Activated CD4-positive, alpha-beta T cell treated with anti-CD3 and anti-CD28 coated beads, Interleukin-2, amount 50 U/mL, for 24 hours (primary cell): Measurements from ENCODE around the gene POLL.

Source experiments
- DNase-seq, 2 donors: peaks; one replicate each; pipeline ENCODE4 v3.0.0-alpha.2; 2020; ENCODE audit warnings: low read depth in 1 of 2, low spot score in 1 of 2

The POLL gene

DNA sequence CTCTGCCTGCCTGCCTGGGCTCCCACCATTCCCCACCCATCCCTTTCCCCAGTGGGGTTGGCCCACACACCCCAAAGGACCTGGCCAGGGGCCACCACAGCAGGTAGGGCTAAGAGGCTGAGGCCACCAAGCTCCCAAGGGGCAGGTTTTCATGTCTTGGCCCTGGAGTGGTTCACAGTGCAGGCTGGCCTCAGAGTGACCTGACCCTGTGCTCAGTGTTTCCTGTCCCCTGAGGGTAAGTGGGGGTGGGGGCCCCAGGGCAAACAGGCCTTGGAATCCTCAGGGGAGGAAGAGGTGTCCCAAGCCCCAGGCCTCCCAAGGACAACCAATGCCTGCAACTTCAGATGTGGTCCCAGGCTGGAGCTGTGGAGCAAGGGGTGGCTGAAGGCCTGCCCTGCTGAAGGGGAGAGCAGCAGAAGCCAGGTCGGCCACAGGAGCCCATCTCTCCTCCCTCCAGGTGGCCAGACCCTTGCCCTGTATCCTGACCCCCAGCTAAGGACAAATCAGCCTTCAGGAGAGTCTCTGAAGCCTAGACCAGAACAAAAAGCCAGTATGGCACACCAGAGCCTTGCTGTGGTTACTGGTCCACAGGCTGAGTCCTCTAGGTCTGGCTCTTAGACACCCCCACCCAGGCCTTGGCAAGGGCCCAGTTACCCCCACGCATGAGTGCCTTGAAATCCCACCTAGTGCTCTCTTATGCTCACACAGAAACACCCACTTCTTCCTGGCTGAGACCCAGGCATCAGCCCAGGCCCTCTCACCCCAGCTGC lies 27.6 kb downstream of the POLL start:
- no peak for DNase-seq

DNA sequence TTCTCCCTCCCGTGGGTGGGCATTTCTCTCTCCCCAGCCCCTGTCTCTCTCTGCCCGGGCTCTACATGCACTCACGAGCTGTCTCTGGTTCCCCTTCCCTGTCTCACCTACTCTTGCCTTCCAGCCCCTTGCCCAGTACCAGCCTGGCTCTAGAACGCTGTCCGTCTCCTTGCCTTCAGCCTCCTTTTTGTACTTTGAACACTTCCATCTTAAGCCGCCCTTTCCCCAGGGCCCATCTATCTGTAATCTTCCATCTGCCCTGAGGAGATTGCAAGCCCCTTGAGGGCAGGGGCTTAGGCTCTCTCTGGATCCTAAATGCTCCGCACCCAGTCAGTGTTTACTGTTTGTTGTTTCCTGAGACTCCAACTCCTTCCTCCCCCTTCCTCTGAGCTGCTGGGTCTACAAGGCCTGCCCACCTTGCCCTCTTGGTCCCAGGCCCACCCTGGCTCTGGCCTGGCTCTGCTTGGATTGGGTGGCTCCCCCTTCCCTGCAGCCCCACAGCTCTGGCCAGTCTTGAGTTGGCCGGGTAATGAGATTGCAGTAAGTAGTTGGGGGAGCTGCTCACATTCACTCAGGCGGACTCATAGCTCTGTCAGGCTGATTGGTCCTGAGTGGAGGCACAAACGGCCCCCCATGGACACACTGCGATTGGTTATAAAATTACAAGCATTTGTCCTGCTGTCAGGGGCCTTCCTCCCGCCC lies 28.3 kb downstream of the POLL start:
- DNase-seq, result no peak

DNA sequence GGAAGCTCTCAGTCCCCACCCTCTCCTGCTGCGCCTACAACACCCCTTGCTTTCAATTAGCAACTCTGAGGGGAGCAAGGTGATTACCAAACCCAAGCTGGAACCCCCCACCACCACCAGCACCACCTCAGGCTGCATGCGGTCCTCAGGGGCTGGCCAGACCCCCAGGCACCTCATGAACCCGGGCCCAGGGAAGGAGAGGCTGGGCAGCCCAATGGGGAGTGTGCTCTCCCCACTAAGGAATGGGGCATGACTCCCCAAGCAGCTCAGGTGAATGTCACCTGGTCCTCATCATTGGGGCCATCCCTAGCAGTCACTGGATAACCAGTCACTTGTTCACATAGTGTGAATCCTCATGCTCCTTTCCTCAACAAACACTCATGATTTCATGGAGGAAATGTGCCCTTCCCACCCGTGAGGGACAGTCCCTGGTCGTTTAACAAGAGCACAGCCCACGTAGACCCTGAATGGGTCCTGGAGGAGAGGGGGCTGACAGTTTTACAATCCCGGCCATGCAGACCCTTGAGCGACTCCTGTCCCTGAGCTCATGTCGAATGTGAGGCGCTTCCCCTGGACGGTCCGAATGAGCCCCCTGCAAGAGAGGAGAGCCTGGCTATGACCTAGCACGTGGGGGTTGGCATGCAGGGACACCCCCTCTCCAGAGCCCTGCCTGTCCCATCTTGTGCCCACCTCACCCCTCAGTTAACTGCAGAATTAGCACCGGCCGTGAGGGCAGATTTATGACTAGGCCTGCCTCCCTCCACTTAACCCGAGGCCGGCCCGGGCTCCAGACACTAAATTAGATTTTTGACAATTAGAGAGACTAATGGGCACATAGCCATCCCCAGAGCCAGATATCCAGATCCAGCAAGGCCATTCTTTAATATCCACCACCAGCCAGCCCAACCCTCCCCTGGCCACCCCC lies 29.1 kb downstream of the POLL start:
- DNase-seq, result no peak

DNA sequence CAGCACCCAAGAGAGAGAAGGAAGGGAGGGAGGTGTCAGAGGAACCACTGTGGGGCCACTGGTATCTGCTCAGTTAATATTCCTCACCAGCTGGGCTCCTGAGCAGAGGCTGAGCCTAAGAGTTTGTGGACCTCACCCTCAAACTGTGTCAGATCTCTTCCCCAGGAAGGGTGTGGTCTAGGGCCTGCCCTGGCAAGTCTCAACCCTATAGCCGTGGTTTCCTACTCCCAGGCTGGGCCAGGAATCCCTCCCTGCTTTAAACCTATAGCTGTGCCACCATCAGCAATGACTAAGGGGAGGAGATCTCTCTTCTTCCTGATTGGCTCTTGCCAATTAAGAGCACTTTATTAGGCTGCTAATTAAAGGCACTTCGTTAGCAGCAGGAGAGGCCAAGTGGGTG lies 29.9 kb downstream of the POLL start:
- no peak for DNase-seq

DNA sequence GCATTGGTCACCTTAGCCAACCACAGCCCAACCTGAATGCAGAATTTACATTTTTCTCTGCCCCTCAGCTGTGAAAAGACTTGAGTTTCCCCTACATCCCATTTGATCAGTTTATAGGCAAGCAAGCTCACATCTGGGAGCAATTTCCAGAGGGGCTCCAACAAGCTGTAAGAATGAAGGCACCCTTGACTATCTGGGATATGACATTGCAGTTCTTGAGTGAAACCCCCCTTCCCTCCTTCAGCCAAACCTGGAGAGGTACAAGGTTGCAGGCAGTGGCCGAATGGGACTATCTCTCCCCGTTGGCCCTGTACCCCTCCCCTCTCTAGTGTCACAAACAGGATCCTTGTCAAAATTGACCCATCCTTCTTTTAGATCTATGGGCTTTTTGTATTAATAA lies 30.5 kb downstream of the POLL start:
- DNase-seq, result no peak

DNA sequence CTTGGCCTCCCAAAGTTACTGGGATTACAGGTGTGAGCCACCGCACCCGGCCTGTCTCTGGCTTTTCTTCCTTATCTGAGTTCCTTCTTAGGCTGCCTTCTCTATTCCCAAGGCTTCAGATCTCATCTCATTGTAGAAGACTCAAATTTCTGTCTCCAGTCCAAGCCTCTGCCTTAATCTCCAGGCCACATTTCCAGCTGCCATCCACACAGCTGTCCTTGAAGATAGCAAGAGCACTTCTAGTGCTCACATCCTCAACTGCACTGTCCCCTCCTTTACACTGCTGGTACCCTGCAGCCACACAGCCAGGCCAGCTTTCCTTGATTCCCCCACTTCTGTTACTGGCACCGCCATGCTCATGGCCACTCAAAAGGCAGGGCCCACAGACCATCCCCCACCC lies 35.6 kb downstream of the POLL start:
- no peak for DNase-seq

DNA sequence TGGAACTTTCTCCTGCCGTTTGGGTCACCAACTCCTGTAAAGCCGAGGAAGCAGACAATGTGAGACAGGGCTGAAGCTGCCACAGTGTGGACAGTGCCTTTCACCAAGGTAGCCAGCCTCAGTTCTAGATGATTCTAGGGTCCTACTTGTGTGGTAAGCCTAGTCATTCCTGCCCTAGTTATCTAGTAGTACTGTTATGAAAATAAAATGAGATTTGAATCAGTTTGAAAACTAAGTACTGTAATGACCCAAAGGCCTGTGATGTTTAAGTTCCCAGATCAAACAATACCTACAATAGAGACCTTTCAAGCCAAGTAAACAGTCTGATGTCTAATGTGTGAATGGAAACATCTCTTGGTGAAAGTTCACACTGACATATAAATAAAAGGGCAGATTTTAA lies 37.1 kb downstream of the POLL start:
- DNase-seq, result no peak

DNA sequence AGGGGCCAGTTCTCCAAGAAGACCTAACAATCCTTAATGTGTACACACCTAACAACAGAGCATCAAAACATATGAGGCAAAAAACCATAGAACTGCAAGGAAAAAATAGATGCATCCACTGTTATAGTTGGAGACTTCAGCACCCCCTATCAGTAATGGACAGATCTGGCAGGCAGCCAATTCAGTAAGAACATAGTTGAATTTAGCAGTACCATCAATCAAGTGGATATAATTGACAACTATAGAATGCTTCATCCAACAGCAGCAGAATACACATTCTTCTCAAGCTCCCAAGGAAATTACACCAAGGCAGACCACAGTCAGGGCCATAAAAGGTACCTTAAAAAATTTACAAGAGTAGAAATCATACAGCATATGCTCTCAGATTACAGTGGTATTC lies 42.2 kb downstream of the POLL start:
- no peak for DNase-seq

DNA sequence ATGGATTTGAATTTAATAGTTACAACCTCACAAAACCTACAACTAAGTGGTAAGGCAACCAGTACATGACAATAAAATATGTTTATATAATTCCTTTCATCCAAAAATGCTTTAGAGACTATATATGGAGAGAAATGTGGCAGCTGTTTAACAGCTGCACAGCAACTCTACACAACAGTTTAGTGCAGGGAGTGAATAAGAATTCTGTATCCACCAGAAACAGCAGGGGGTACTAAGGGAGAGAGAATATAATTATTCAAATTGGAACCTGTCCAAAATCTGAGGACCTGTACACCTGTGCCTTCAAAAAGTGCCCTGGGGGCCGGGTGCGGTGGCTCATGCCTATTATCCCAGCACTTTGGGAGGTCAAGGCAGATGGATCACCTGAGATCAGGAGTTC lies 49.6 kb downstream of the POLL start:
- DNase-seq, result no peak

DNA sequence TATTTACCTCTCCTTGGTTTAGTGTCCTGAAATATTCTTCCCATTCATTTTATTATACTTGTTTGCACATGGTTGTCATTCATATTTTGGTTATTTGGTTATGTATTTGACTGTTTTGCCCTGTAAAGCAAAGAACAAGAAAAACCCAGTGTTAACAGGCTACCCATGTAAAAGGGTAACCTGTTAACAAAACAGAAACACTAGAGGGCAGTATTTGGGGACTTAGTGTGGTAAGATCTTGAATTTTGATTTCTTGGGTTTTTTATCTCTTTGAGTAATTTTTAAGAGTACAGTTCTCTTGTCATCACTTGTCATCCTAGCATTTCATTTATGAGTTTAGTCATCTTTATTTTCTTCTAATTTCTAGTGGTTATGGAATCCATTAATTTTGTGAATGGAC lies 51.3 kb downstream of the POLL start:
- DNase-seq, result no peak

DNA sequence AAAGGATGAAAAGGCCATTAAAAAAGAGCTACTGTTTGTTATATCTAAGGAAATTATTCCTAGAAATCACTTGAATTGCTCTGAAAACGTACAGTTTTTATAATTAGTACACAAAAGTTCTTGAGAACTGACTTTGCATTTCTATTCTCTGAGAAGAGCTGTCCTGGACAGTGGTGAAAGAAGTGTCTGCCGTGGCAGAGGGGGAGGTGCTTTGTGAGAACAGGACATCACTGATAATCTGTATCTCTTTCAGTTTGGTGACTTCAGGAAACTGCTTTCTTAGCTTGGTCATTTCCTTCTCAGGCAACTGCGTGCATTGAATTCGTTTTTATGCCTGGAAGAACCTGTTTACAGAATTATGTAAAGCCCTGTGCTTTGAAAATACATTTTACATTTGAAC lies 52.1 kb downstream of the POLL start:
- DNase-seq, result no peak

DNA sequence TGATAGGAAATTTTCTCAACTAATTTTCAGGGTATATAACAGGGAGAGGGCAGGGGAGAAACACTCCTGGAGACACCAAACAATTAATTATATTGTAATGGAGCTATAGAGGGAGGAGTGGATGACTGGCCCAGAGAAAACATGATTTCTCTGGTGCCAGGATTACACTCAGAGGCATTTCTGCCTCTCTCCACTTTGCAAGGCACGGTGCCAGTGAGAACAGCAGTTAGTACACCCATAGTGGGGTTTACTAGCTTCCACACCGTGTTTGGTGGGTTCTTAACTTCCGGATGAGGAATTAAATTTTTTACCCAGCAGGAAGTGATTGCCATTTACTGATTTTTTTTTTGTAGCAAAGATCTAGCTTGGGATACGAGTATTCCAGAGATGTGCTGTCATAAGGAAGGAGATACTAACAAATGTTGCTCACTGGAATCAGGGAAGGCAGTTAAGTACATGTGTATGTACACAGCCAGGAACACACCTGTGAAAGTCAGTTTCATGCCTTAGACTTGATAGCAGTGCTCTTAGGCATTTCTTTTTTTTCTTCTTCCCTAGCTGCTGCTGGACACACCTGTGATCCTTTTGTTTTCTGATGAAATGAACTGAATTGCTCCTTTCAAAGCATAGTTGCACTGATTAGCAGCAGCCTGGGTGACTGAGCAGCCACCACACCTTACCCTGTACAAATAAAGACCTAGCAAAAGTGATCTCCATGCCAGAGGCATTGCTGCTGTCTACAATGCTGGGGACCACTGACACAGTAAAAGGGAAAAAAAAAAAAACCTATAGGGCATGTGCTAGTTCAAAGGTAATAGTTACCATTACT lies 58.1 kb downstream of the POLL start:
- no peak for DNase-seq

DNA sequence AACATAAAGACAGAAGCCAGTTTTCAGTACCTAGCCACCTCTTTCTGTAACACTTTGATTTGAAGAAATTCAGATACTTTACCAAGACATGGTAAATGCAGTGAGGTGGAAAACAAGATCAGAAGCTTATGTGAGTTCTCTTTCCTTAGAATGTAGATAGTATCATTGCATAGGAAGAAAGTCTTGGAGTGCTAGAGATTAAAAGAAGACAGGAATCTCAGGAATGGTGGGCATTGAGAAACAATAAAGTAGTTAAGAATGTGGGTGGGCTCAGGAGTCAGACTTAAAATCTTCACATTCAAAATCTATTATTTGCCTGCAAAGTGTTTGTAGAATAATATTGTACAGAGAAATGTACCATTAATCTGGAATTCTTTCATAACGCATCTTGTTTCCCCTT lies 58.9 kb downstream of the POLL start:
- no peak for DNase-seq
